Daoy (cell line): ENCODE measurements around the gene DNLZ. TPM values are rescaled to one million over a fixed set of nuclear protein-coding genes. Genes with fewer than 3 reads are reported as not detected.

ENCODE experiments used
- DNase-seq: peaks from one replicate; pipeline ENCODE4 v3.0.0-alpha.2; 2015; ENCODE audit warnings: low read depth
- total RNA-seq: library from RNA; depleted of rRNA; stranded (reverse); fragments of >200 nt; shearing (Covaris generic); gene quantifications from 2 replicates; pipeline ENCODE4 v1.2.3, GENCODE V29; 2014

The DNLZ gene
- total RNA-seq, 1 experiment from 2014 or later: 120 TPM

GRCh38 chr9:136396219-136396515 lies 32.6 kb upstream of the DNLZ start:
- DNase-seq: no peak

GRCh38 chr9:136395345-136396218 lies 32.0 kb upstream of the DNLZ start:
- no peak for DNase-seq

- no peak for DNase-seq
Measured at GRCh38 chr9:136395020-136395340, 31.4 kb upstream of the DNLZ start.

DNA sequence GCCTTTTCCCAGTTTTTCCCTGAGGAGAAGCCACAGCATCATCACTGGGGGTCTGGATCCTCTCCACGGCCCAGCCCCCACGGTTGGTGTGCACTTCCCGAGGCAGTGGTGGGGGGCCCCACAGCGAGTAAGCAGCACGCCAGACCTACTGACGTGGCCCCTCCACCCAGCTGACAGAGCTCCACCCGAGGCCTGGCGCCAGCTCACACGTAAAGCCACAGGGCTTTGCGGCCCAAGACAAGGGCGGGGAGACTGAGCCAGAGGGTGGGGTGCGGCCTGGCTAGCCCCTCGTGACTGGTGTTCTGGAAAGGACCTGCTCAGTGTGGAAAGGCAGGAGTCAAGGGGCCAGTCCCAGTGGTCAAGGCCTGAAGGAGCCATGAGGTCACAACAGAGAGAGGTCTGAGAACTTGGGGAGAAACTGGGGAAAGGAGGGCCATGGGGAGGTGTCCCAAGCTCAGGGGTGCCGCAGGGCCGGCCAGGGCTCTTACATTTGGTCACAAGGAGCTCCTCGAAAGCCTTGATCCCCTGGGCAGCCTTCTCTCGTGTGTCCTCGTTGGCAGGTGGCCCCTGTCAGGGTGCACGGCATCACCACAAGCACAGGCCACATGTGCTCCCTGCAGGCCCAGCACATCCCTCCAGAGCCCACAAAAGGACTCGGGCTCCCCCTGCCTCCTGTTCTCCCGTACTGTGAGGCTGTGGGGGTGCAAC lies 30.9 kb upstream of the DNLZ start:
- no peak for DNase-seq

- DNase-seq: no peak
Measured at GRCh38 chr9:136393531-136393930, 30.0 kb upstream of the DNLZ start.

- no peak for DNase-seq
Measured at GRCh38 chr9:136392538-136393449, 29.2 kb upstream of the DNLZ start.

- no peak for DNase-seq
Measured at GRCh38 chr9:136391737-136392537, 28.4 kb upstream of the DNLZ start.

DNA sequence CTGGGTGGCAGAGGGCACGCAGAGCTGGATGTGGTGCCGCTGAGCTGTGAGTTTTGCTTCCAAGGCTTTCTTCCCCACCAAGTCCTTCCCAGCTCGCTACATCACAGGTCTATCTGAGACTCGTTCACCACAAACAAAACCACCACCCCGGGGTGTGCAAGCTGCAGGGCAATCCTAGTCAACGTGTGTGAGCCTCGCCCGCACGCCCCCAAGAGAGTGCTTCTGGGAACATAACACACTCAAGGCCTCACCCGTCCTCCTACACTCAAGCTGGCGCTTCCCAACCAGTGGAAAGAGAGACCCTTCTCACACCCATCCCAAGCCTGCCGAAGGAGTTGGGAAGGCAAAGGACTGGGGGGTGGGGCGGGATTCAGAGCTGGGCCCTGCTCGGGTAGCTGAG lies 25.9 kb upstream of the DNLZ start:
- no peak for DNase-seq

DNA sequence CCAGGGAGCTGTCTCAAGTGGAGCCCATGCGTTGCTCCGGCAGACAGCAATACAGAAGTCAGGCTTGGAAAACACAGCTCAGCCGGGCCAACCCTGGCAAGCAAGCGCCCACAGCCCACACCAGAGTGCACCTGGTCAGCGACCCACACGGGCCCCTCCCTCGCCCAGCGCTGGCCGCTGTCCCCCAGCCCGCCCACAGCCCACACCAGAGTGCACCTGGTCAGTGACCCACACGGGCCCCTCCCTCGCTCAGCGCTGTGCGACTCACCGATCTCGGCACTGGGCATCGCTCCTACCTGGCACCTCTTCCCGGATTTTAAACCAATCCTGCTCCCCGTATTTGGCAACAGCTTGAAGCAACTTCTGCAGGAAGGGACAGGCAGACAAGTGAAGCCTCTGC lies 23.7 kb upstream of the DNLZ start:
- DNase-seq: no peak

DNA sequence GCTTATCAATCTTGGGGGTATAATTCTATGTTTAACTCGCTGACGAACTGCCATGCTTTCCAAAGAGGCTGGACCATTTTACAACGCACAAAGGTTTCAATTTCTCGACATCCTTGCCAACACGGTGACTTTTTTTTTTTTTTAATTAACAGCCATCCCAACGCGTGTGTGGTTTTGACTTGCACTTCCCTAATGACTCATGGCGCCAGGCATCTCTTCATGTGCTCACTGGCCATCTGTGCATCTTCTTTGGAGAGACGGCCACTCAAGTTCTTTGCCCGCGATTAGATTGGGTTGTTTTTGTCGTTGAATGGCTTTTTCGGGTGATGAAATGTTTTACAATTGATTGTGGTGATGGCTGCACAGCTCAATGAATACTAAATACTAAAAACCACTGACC lies 22.5 kb upstream of the DNLZ start:
- peak; percentile 51 for DNase-seq

DNA sequence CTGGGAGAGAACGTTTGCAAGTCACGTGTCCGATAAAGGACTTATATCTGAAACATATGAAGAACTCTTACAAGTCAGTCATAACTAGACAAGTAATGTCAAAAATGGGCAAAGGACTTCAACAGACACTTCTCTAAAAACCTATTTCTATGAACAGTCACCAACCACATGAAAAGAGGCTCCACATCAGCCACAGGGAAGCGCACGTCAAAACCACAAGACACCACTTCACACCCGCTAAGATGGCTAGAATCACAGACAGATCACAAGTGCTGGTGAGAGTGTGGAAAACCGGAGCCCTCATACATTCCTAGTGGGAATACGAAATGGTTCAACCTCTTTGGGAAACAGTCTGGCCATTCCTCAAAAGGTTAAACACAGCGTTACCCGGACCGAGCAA lies 21.5 kb upstream of the DNLZ start:
- DNase-seq: no peak

DNA sequence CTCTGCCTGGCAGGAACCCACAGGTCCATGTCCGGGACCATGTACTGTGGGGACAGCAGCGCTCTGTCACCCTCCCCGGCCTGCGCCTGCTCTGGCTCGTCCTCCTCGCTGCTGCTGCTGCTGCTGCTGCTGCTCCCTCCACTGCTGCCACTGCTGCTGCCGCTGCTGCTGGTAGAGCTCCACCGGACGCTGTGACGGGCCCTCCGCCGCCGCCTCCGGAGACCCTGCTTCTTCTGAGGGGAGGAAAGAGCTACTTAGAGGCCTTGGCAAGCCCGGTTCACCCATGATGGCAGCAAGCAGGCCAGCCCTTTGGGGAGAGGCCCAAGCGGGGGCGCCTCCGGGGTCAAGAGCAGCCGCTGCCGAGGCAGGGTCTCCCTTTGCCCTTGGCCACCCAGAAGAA lies 19.9 kb upstream of the DNLZ start:
- DNase-seq: no peak

GRCh38 chr9:136381966-136382513 lies 18.5 kb upstream of the DNLZ start:
- DNase-seq: no peak

DNA sequence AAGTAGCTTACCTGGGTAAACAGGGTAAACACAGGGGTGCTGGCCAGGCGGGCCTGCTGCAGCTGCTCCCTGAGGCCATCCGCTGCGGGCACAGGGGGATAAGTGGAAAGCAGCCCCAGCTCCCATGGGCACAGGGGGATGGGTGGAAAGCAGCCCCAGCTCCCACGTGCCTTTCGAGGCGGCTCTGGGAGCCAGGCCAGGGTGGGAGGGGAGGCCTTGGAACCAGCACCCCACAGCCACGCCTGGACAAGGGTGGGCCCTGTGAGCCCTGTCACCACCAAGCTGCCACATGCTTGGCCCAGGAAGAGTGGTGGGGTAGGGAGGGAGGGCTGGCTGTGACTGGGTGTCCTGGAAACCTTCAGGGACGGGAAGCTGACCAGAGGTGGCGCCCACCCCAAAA lies 17.8 kb upstream of the DNLZ start:
- no peak for DNase-seq

DNA sequence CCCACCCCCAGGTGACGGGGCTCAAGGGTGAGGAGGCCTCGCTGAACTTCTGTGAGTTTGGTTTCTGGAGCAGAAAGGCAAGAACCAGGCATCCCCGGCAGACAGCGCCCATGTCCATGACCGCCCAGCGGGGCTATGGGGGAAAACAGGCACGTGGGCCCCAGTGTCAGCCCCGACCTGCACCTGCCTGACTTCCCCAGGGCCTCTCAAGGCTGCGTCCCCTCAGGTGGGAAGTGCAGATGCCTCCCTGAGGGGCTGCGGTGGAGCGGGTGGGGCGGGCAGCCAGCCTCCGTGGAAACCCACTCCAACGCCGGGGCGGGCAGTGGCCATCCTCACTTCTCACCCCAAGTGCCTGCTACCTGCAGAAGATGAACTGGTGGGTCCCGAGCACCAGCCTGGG lies 16.8 kb upstream of the DNLZ start:
- no peak for DNase-seq

DNA sequence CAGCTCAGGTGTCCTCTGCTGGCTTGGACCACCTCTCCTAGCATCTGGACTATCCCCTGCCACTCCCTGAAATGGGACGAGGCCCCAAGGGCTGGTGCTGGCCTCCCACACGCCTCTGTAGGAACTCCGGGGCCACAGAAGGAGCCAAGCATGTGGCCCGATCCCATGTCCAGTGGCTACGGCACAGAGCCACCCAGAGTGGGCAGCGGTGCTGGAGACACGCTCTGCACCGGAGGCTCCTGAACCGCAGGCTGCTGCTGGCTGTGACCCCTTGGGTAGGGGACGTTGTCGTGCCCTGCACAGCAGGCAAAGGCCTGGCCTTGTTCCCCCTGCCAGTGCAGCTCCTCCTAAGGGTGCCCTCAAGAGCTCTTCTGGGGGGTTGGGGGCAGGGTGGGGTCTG lies 16.3 kb upstream of the DNLZ start:
- no peak for DNase-seq

DNA sequence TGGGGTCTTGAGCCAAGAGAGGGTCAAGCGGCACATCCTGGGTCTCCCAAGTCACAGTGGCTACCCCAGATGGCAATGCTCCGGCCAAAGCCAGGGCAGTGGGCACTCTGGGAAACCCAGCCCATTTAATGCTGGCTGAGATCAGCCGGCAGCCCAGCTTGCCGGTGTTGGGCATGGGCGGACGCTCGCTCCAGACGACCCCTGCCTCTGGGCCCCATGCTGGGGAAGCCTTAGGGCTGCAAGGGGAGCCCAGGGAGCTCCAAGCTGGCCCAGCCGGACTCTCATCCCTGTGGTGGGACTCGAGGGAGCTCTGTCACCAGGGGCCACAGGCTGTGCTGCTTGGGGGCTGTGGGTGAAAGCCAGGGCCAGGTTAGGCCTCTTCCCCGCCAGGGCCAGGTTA lies 15.9 kb upstream of the DNLZ start:
- DNase-seq: no peak

DNA sequence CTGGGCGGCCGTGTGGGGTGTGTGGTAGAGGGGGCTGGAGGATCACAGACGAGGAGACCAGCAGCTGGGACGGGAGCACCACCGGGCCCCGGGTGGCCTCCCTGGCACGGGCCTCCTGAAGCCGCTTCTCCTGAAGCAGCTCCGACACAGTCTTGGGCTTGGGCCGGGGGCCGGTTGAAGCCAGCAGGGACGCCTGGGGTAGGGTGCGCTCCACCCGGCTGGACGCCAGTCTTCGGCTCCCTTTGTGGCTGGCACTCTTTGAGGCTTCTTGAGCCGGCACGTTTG lies 15.4 kb upstream of the DNLZ start:
- no peak for DNase-seq

DNA sequence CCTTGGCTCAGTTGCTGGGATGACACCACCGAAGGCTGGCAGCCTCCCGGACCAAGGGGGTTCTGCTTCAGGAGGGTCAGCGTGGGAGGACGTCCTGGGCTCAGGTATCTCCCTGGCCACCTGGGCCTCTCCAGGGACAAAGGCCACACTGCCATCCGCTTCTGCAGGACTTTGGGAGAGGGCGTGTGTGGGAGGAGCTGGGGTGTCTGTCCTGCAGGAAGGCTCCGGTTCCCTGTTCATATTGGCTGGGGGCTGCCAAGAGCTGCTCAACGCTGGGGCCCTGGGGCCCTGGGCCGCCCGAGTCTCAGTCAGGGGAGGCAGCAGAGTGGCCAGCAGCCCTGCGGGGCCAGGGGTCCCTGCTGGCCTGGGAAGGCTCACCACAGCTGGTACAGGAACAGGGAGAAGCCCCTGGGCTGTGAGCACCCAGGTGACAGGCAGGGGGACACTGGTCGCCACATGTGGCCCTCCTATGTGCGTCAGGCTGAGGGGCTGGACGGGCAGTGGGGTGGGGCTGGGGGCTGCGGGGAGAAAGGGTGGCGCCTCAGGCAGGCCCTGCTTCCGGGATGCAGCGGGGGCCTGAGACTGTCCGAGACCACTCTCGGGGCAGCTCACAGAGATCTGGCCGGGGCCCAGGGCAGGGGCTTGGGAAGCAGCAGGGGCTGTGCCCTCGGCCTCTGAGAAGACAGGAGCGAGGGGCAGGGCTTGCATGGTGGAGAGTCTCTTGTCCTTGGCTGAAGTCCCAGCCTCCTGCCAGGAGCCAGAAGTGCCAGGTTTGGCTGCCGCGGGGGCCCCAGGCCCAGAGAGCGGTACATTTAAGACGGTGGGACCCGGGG lies 14.8 kb upstream of the DNLZ start:
- no peak for DNase-seq

DNA sequence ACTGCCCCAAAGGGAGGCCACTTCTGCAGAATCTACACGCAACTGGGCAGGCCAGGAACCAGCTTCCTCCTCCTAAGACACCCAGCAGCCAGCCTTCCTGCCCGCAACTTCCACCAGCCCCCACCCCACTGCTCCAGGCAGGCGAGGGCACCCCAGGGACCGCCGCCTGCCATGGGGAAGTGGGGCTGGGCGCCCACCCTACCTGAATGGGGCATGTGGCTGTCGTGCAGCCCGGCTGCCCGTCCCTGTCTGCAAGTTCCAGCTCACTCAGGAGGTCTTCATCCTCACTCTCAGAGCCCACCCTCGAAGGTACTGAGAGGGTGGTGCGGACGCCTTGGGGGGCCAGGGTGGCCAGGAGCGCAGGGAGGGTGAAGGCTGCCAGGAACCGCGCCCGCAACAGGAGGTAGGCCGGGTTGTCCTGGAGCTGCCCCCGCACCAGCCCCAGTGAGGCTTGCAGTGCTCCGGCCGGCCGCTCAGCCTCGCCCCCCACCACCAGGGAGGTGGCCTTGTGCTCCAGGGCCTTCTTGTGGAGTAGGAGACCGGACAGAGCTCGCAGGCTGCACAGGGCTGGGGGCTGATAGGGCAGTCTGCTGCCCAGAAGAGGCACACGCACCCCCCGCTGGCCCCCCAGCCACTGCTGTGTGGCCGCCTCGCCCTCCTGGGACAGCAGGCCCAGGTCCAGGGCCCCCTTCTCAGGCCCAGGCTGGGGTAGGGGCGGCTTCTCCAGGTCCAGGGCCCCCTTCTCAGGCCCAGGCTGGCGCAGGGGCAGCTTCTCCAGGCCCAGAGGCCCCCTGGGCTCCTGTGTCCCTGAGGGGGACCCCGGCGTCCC lies 14.0 kb upstream of the DNLZ start:
- no peak for DNase-seq
